ENCODE measurements around the gene NDUFA13.

The NDUFA13 gene

GRCh38 chr19:19540715-19541515, 24.9 kb downstream of the NDUFA13 start:
- peak; percentile 88 for DNase-seq (ENCODE audit: extremely low spot score)
- POLR2A ChIA-PET: interaction anchor here (0.6 kb wide), 1 partner anchor 176 kb away, joined by 5 read pairs; no protein-coding TSS in a partner anchor

GRCh38 chr19:19541616-19542015, 25.6 kb downstream of the NDUFA13 start:
- ChIA-PET POLR2A (no interaction called here), CTCF (interaction anchor here (1.3 to 14.9 kb wide), 3 partner anchors 9 to 12 kb away, joined by 3 to 251 read pairs (median 18); no protein-coding TSS in a partner anchor)
- no peak for TF ChIP-seq CTCF (IDR thresholded peaks at IDR 0.05; ENCODE audit: control extremely low read depth, extremely low read depth, low read depth, missing control alignments)
- DNase-seq (ENCODE audit: extremely low spot score): no peak

More at GRCh38 chr19:19540715-19541515, 24.9 kb downstream of the NDUFA13 start:
- CTCF ChIA-PET: interaction anchor here (1.3 to 14.9 kb wide), 3 partner anchors 9 to 12 kb away, joined by 3 to 251 read pairs (median 18); no protein-coding TSS in a partner anchor
- TF ChIP-seq CTCF (IDR thresholded peaks at IDR 0.05; ENCODE audit: control extremely low read depth, extremely low read depth, low read depth, missing control alignments): no peak

- ChIA-PET POLR2A (no interaction called here), CTCF (interaction anchor here (2.3 to 16.5 kb wide), 2 partner anchors 8 to 10 kb away, joined by 11 to 251 read pairs; partner anchors contain the start of genes CILP2 and YJEFN3)
- TF ChIP-seq CTCF (IDR thresholded peaks at IDR 0.05; ENCODE audit: control extremely low read depth, extremely low read depth, low read depth, missing control alignments): no peak
- DNase-seq (ENCODE audit: extremely low spot score): no peak
Measured at GRCh38 chr19:19542507-19542906, 26.5 kb downstream of the NDUFA13 start.

- POLR2A ChIA-PET: no interaction called here
- CTCF ChIA-PET: interaction anchor here (1.8 to 16.5 kb wide), 3 partner anchors 9 to 11 kb away, joined by 8 to 251 read pairs (median 11); partner anchors contain the start of genes CILP2 and YJEFN3
- no peak for DNase-seq (ENCODE audit: extremely low spot score)
- no peak for TF ChIP-seq CTCF (IDR thresholded peaks at IDR 0.05; ENCODE audit: control extremely low read depth, extremely low read depth, low read depth, missing control alignments)
Measured at GRCh38 chr19:19543101-19543500, 27.1 kb downstream of the NDUFA13 start.

- DNase-seq (ENCODE audit: extremely low spot score): no peak
- CTCF ChIA-PET: interaction anchor here (1.8 to 16.5 kb wide), 3 partner anchors 8 to 11 kb away, joined by 8 to 251 read pairs (median 11); partner anchors contain the start of genes CILP2 and YJEFN3
- TF ChIP-seq CTCF (IDR thresholded peaks at IDR 0.05; ENCODE audit: control extremely low read depth, extremely low read depth, low read depth, missing control alignments): no peak
- POLR2A ChIA-PET: no interaction called here
Measured at GRCh38 chr19:19543640-19544039, 27.6 kb downstream of the NDUFA13 start.

GRCh38 chr19:19544257-19544953, 28.4 kb downstream of the NDUFA13 start:
- POLR2A ChIA-PET: no interaction called here
- no peak for TF ChIP-seq CTCF (IDR thresholded peaks at IDR 0.05; ENCODE audit: control extremely low read depth, extremely low read depth, low read depth, missing control alignments)
- CTCF ChIA-PET: interaction anchor here (1.8 to 16.5 kb wide), 3 partner anchors 8 to 10 kb away, joined by 8 to 251 read pairs (median 11); partner anchors contain the start of genes CILP2 and YJEFN3
- no peak for DNase-seq (ENCODE audit: extremely low spot score)
